Cardiac fibroblast (primary cell): ENCODE results near the gene TMEM30A.
A peak's percentile ranks its signal among the peaks of the same experiment; 100 is the strongest.

Experiments
- DNase-seq, 2 donors: peaks; one replicate each; pipeline versions ENCODE4 v3.0.0 to v3.0.0-alpha.2; 2010; ENCODE audit warnings: low read depth in 2 of 2
- H3K4me3 ChIP-seq, 2 donors: replicated peaks in 1 of 2; 1 replicate in 1 of 2; 2 replicates in 1 of 2; pipeline ENCODE4 v1.5.1; 2011; ENCODE audit warnings: low read depth in 2 of 2, low read length in 2 of 2, mild to moderate bottlenecking in 2 of 2, moderate library complexity in 1 of 2
- TF ChIP-seq, protein P1 (sequence below): IDR thresholded peaks from one replicate; pipeline ENCODE4 v1.5.1; 2011; ENCODE audit warnings: low read depth, mild to moderate bottlenecking, low read length, inconsistent platforms

Gene TMEM30A

GRCh38 chr6:75280131-75280855 lies 4.3 kb downstream of the TMEM30A start:
- no peak overlapping the region for H3K4me3 ChIP-seq
- no peak for DNase-seq
- TF ChIP-seq, protein P1, sequence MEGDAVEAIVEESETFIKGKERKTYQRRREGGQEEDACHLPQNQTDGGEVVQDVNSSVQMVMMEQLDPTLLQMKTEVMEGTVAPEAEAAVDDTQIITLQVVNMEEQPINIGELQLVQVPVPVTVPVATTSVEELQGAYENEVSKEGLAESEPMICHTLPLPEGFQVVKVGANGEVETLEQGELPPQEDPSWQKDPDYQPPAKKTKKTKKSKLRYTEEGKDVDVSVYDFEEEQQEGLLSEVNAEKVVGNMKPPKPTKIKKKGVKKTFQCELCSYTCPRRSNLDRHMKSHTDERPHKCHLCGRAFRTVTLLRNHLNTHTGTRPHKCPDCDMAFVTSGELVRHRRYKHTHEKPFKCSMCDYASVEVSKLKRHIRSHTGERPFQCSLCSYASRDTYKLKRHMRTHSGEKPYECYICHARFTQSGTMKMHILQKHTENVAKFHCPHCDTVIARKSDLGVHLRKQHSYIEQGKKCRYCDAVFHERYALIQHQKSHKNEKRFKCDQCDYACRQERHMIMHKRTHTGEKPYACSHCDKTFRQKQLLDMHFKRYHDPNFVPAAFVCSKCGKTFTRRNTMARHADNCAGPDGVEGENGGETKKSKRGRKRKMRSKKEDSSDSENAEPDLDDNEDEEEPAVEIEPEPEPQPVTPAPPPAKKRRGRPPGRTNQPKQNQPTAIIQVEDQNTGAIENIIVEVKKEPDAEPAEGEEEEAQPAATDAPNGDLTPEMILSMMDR: no peak

GRCh38 chr6:75279418-75279817 lies 5.2 kb downstream of the TMEM30A start:
- TF ChIP-seq, protein P1: no peak
- no peak for DNase-seq
- H3K4me3 ChIP-seq: no peak overlapping the region

GRCh38 chr6:75278474-75279077 lies 6.0 kb downstream of the TMEM30A start:
- TF ChIP-seq, protein P1: no peak
- DNase-seq: no peak
- H3K4me3 ChIP-seq: no peak overlapping the region

DNA sequence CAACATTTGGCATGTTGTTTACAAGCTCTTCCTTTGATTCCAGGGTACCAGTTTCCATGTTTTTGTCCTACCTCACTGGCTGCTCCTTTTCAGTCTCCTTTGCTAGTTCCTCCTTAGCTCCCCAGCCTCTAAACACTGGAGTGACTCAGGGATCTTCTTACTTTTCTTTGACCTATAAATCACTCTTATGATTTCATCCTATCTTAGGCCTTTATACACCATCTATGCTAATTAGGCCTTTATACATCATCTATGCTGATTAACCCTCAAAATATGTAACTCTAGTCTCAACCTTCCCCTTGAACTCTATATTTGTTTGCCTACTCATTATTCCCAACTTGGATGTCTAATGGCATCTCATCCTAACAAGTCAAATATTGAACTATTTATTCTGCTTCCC lies 9.5 kb downstream of the TMEM30A start:
- DNase-seq: peak; percentile 24 to 88
- TF ChIP-seq, protein P1: no peak
- H3K4me3 ChIP-seq: no peak overlapping the region

GRCh38 chr6:75273009-75273408 lies 11.6 kb downstream of the TMEM30A start:
- DNase-seq: no peak
- TF ChIP-seq, protein P1: no peak
- no peak overlapping the region for H3K4me3 ChIP-seq

- no peak overlapping the region for H3K4me3 ChIP-seq
- peak; percentile 44 to 78 for DNase-seq
- TF ChIP-seq, protein P1: no peak
Measured at GRCh38 chr6:75272145-75272840, 12.3 kb downstream of the TMEM30A start.
